ENCODE results near the gene SECISBP2L.

GRCh38 chr15:49044002-49044401, 2.2 kb downstream of the SECISBP2L start:
- TF ChIP-seq POLR2A (IDR thresholded peaks at IDR 0.05) (no peak), CTCF (IDR thresholded peaks at IDR 0.05 in 4 of 5, conservative IDR thresholded peaks at IDR 0.05 in 1 of 5) (no peak)

Measured in gastrocnemius medialis (tissue), 4 donors.